Heart left ventricle (tissue), 16 donors: Measurements from ENCODE around the gene ZNF445. TPM values are rescaled to one million over a fixed set of nuclear protein-coding genes. Genes with fewer than 3 reads are reported as not detected.
A peak's percentile ranks its signal among the peaks of the same experiment; 100 is the strongest.

ENCODE experiments used
- ATAC-seq, 4 donors: fragments of 200-7000 bp; cut with Tn5 transposase; one replicate each; pipeline ENCODE4 v1.9.1; 2020 to 2022; ENCODE audit warnings: moderate library complexity in 4 of 4, mild to moderate bottlenecking in 3 of 4, moderate number of reproducible peaks in 1 of 4
- DNase-seq, 5 donors: peaks; one replicate each; pipeline ENCODE4 v3.0.0-alpha.2; 2020
- H3K27ac ChIP-seq, 12 donors: fragments of 200-600 bp; sonication (generic) in 4 of 12; one replicate each; pipeline versions ENCODE4 v1.5.0 to v1.8.0; 2016 to 2022; ENCODE audit warnings: mild to moderate bottlenecking in 2 of 12
- H3K27me3 ChIP-seq, 9 donors: fragments of 200-600 bp; sonication (generic) in 2 of 9; one replicate each; pipeline versions ENCODE4 v1.5.1 to v1.8.0; 2016 to 2022; ENCODE audit warnings: mild to moderate bottlenecking in 3 of 9
- H3K36me3 ChIP-seq, 9 donors: fragments of 200-600 bp; sonication (generic) in 2 of 9; one replicate each; pipeline versions ENCODE4 v1.5.0 to v1.8.0; 2018 to 2022; ENCODE audit warnings: mild to moderate bottlenecking in 2 of 9
- H3K4me1 ChIP-seq, 12 donors: fragments of 200-600 bp; sonication (generic) in 4 of 12; one replicate each; pipeline versions ENCODE4 v1.5.0 to v1.8.0; 2016 to 2022; ENCODE audit warnings: mild to moderate bottlenecking in 3 of 12
- H3K4me3 ChIP-seq, 12 donors: fragments of 200-600 bp; sonication (generic) in 4 of 12; one replicate each; pipeline versions ENCODE4 v1.5.0 to v1.8.0; 2017 to 2022; ENCODE audit warnings: mild to moderate bottlenecking in 9 of 12, moderate library complexity in 4 of 12
- H3K9me3 ChIP-seq, 12 donors: fragments of 200-600 bp; sonication (generic) in 4 of 12; one replicate each; pipeline versions ENCODE4 v1.5.0 to v1.8.0; 2016 to 2022; ENCODE audit warnings: mild to moderate bottlenecking in 1 of 12
- POLR2A ChIP-seq, 2 donors: fragments of 450-650 bp; IDR thresholded peaks; one replicate each; pipeline ENCODE4 v1.6.1; 2017; ENCODE audit warnings: antibody characterized with exemption in 2 of 2, mild to moderate bottlenecking in 2 of 2, moderate library complexity in 2 of 2
- WGBS, 4 donors: extraction: QIAGEN DNeasy Blood & Tissue Kit in 2 of 4; methylation state at CpG; one replicate each; pipeline versions ENCODE4 v1.1.5 to v1.1.7; 2013 to 2018; 5-methylcytosine and 5-hydroxymethylcytosine counted together
- intact Hi-C, 10 donors: fragments of 100-400 bp; cut with DNase I; formaldehyde crosslinking; loops; one replicate each; pipeline versions ENCODE4 v1.11.1 to v1.14.2; 2022
- polyA plus RNA-seq, 2 donors: library from polyadenylated mRNA; stranded (reverse); fragments of 200-250 nt; gene quantifications; one replicate each; pipeline ENCODE4 v1.2.3, GENCODE V29; 2013
- total RNA-seq, 9 donors: library from RNA; depleted of rRNA in 2 of 9; stranded (reverse); fragments of >200 nt in 2 of 9; fragmentation: NEBNext Ultra II Directional in 3 of 9; extraction: Animal tissue kit (Norgen Biotek cat#: 25700) in 3 of 9; gene quantifications; one replicate each; pipeline versions ENCODE4 v1.1.0 to v1.2.4, GENCODE V29; 2016 to 2023
- TF ChIP-seq, protein P1 (sequence below), 12 donors: fragments of 200-600 bp; sonication (generic) in 4 of 12; IDR thresholded peaks; one replicate each; pipeline versions ENCODE4 v1.5.0 to v1.8.0; 2018 to 2022; ENCODE audit warnings: antibody characterized with exemption in 12 of 12, mild to moderate bottlenecking in 5 of 12
- donor health status: ischemic (EF 13 %, LVEDD 7.1; RV severe dilation, severe dysfunction).
- donor health status: healthy with polysubstance abuse.
- donor health status: DM: no; HTN: yes; CAD: no.
- donor health status: DM: no; HTN: no; CAD: no.
- donor health status: ischemic (EF 25% LVEDD 6.9; RV normal size, moderate dysfunction).
- donor health status: ischemic (EF 25% LVEDD 5.7; RV mildly dilated, moderate dysfunction).
- donor health status: healthy.
- donor health status: DM: yes; HTN: yes; CAD: no.
- donor health status: ischemic (EF 35%, LVEDD 5.7; RV mildly dilated, moderate dysfunction).
- donor health status: nonischemic (EF 11% LVEDD 7.7; RV severe dilation, severe dysfunction).
- donor health status: DM: yes; HTN: yes; CAD: no.
- donor health status: PGD.
- donor health status: ischemic (EF 29% LVEDD 5.4; RV normal size, mild dysfunction).
- donor health status: nonischemic (EF 23%, LVEDD 6.1; RV moderate dilation, normal function).

Gene ZNF445
- total and polyA plus RNA-seq, 11 donors: 4.9 to 19.9 (median 11.0) TPM

DNA sequence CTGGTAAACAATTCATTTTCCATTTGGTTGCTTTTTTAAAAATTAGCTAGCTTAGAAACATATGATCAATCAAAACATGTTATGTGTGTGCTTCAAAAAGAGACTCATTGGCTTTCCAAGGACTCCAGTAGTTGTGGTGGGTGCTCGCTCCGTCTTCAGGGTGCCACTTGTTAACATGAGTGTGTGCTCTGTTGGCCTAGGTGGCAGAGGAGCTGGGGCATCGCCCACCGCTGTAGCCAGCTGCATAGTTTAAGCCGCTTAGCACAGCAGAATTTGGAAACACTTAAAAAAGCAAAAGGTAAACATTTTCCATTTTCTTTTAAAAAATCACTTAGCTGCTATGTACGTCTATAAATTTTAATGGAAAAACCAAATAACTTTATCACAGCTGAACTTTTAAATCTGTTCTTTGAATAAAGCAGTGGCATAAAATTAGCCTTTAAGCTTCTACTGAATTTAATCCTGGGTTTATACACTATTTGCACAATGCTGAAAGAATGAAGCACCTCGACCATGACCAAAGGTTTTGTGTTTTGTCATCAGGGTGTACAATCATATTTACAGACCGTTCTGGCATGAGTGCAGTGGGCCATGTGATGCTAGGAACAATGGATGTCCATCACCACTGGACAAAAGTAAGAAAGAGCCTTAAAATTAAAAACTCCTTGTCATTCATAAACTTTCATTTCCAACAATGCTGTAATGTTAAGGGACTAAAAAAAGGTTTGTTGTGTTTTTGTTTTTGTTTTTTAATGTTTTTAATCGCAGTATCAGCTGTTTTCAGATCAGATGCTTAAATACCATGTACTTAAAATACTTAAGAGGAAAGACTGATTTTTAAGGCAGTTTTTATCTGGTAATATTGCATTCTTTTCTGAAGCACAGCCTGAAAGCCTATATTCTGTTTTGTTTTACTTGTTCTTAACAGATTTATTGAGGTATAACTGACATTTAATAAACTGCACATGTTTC is 81.0 kb downstream of the ZNF445 start:
- no peak overlapping the region for H3K4me3 ChIP-seq
- H3K36me3 ChIP-seq: peaks cover 0 to 60% (median 38%) of the 10 kb centered on the region in 9 donors
- DNase-seq (no peak), ATAC-seq (no peak)
- no peak for TF ChIP-seq POLR2A (IDR thresholded peaks at IDR 0.05)
- TF ChIP-seq, protein P1, sequence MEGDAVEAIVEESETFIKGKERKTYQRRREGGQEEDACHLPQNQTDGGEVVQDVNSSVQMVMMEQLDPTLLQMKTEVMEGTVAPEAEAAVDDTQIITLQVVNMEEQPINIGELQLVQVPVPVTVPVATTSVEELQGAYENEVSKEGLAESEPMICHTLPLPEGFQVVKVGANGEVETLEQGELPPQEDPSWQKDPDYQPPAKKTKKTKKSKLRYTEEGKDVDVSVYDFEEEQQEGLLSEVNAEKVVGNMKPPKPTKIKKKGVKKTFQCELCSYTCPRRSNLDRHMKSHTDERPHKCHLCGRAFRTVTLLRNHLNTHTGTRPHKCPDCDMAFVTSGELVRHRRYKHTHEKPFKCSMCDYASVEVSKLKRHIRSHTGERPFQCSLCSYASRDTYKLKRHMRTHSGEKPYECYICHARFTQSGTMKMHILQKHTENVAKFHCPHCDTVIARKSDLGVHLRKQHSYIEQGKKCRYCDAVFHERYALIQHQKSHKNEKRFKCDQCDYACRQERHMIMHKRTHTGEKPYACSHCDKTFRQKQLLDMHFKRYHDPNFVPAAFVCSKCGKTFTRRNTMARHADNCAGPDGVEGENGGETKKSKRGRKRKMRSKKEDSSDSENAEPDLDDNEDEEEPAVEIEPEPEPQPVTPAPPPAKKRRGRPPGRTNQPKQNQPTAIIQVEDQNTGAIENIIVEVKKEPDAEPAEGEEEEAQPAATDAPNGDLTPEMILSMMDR (IDR thresholded peaks at IDR 0.05): no peak
- H3K27ac ChIP-seq: no peak overlapping the region
- no peaks in the 10 kb centered on the region for H3K9me3 ChIP-seq
- H3K27me3 ChIP-seq: no peaks in the 10 kb centered on the region
- H3K4me1 ChIP-seq: peaks cover 0 to 14% (median 0%) of the 10 kb centered on the region in 12 donors
- WGBS, 4 donors: 94 to 97% (median 95%) methylated on average over 9 of the region's 9 CpGs
- intact Hi-C loops: no loop called here

DNA sequence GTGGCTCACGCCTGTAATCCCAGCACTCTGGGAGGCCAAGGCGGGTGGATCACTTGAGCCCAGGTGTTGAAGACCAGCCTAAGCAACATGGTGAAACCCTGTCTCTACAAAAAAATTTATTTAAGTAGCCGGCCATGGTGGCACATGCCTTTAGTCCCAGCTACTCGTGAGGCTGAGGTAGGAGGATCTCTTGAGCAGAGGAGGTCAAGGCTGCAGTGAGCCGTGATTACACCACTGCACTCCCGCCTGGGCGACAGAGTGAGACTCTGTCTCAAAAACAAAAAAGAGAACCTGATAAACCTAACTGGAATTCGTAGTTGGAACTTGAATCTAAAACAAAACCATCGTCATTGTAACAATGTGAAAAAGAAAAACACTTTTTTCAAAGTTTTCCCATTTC is 81.8 kb downstream of the ZNF445 start:
- intact Hi-C loops: no loop called here
- no peaks in the 10 kb centered on the region for H3K9me3 ChIP-seq
- H3K36me3 ChIP-seq: peaks cover 0 to 53% (median 38%) of the 10 kb centered on the region in 9 donors
- H3K4me3 ChIP-seq: no peak overlapping the region
- no peaks in the 10 kb centered on the region for H3K27me3 ChIP-seq
- ATAC-seq (no peak), DNase-seq (no peak)
- 89 to 97% (median 90%) methylated on average over 9 of the region's 9 CpGs for WGBS, 4 donors
- TF ChIP-seq POLR2A (IDR thresholded peaks at IDR 0.05): no peak
- TF ChIP-seq, protein P1 (IDR thresholded peaks at IDR 0.05): no peak
- H3K27ac ChIP-seq: no peak overlapping the region
- H3K4me1 ChIP-seq: peaks cover 0 to 11% (median 0%) of the 10 kb centered on the region in 12 donors

DNA sequence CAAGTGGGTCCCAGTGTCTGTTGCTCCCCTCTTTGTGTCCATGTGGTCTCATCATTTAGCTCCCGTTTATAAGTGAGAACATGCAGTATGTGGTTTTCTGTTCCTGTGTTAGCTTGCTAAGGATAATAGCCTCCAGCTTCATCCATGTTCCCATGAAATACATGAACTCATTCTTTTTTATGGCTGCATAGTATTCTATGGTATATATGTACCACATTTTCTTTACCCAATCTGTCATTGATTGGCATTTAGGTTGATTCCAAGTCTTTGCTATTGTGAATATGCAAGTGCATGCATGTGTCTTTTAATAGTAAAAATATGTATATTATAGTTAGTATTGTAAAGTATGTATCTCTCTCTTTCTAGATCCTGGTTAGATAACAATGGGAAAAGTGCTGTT is 85.0 kb downstream of the ZNF445 start:
- no peak for ATAC-seq
- Histone ChIP-seq H3K27ac (no peak overlapping the region), H3K27me3 (no peaks in the 10 kb centered on the region), H3K4me1 (no peaks in the 10 kb centered on the region), H3K36me3 (peaks cover 0 to 42% (median 34%) of the 10 kb centered on the region in 9 donors), H3K4me3 (no peak overlapping the region), H3K9me3 (peaks cover 0 to 2% (median 0%) of the 10 kb centered on the region in 12 donors)
- DNase-seq: no peak
- TF ChIP-seq, protein P1 (IDR thresholded peaks at IDR 0.05): no peak
- TF ChIP-seq POLR2A (IDR thresholded peaks at IDR 0.05): no peak
- intact Hi-C loops: no loop called here
- WGBS, 4 donors: 95 to 100% (median 98%) methylated on average over 1 of the region's 1 CpG

DNA sequence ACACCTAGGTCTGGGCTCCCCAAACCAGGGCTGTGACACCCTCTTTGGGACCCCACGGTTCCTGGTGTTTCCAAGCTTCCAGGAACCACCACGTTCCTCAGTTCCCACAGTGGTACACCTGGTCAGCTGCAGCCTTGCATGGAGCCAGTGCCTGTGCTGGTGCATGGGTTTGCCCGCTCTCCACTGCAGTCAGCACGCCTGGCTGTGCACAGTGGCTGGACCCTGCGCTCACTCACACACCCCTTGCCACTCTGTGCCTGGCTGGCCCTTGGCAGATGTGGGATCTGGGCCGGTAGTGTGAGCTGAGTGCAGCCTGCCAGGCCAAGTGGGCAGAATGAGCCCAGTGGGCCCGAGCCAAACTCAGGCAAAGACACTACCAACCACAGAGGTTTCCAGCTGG is 90.1 kb downstream of the ZNF445 start:
- TF ChIP-seq, protein P1 (IDR thresholded peaks at IDR 0.05): no peak
- no peak for TF ChIP-seq POLR2A (IDR thresholded peaks at IDR 0.05)
- peaks cover 0 to 5% (median 0%) of the 10 kb centered on the region in 9 donors for H3K36me3 ChIP-seq
- intact Hi-C loops: no loop called here
- H3K9me3 ChIP-seq: peaks cover 0 to 15% (median 9%) of the 10 kb centered on the region in 12 donors
- no peak overlapping the region for H3K27ac ChIP-seq
- H3K27me3 ChIP-seq: no peaks in the 10 kb centered on the region
- 90 to 99% (median 97%) methylated on average over 7 of the region's 7 CpGs for WGBS, 4 donors
- DNase-seq (no peak), ATAC-seq (peak in 1 of 4 donors; percentile 29)
- H3K4me1 ChIP-seq: no peaks in the 10 kb centered on the region
- H3K4me3 ChIP-seq: no peak overlapping the region
